ENCODE measurements around the gene ELMO1.

- TF ChIP-seq CTCF (IDR thresholded peaks at IDR 0.05; ENCODE audit: borderline replicate concordance, extremely low read depth, low read length, poor library complexity, severe bottlenecking) = no peak
- TF ChIP-seq EZH2 (IDR thresholded peaks at IDR 0.05; ENCODE audit: borderline replicate concordance, low read depth, low read length, severe bottlenecking) = no peak
These were observed 48.7 kb downstream of the ELMO1 start for GRCh38 chr7:37399876-37400421.

All from DND-41 (cell line).